Hindlimb muscle (tissue), 1 donor: Measurements from ENCODE around the gene PLIN4. TPM values are rescaled to one million over a fixed set of nuclear protein-coding genes. Genes with fewer than 3 reads are reported as not detected.
"Not testable (repeated sequence)": the region's sequence is repeated elsewhere in the genome, so short reads cannot be mapped to it uniquely, and the experiment has no call there.

Experiments used
- DNase-seq: peaks from one replicate; pipeline ENCODE4 v3.0.0-alpha.2; 2013
- polyA plus RNA-seq: library from polyadenylated mRNA; unstranded; fragments of 120-200 nt; gene quantifications from one replicate; pipeline ENCODE4 v1.2.1, GENCODE V29; 2013; ENCODE audit not compliant: insufficient read length

The PLIN4 gene
- polyA plus RNA-seq: 8.8 TPM

- peak; percentile 48 for DNase-seq
Measured at GRCh38 chr19:4518345-4519171, at the start of gene PLIN4. Gene PLIN4 (minus strand): TSS chr19:4518486. CDS start chr19:4518272, 214 bp downstream.

DNA sequence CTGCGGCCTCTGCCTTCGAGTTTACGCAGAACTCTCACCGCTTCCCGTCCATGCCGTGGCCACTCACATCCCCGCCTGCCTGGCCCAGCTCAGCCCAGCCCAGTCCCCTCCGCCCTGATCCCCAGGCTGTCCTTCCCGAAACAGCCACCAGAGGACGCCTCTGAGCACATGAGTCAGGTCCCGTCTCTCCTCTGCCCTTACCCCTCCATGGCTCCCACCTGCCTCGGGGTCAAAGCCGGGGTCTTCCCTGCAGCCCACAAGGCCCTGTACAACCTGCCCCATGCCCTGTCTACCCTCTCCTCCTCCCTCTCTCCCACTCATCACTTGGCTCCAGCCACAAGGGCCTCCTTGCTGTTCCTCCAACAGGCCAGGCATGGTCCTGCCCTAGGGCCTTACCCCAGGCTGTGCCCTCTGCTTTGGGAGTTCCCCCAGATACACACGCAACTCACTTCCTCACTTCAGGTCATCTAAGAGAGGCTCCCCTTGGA lies 49.3 kb upstream of the PLIN4 start:
- peak; percentile 51 for DNase-seq

- no peak for DNase-seq
Measured at GRCh38 chr19:4566402-4567051, 48.2 kb upstream of the PLIN4 start.

- not testable (repeated sequence) for DNase-seq
Measured at GRCh38 chr19:4563562-4563961, 45.3 kb upstream of the PLIN4 start.

DNA sequence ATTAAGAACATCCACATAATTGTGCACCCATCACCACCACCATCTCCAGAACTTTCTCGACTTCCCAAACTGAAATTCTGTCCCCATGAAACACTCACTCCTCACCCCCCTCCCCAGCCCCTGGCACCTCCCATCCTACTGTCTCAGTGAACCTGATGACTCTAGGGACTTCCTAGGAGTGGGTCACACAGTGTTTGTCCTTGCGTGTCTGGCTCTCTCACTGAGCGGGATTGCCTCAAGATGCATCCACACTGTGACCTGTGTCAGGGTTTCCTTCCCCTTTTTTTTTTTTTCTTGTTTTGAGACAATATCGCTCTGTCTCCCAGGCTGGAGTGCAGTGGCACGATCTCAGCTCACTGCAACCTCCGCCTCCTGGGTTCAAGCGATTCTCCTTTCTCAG lies 43.8 kb upstream of the PLIN4 start:
- not testable (repeated sequence) for DNase-seq

DNA sequence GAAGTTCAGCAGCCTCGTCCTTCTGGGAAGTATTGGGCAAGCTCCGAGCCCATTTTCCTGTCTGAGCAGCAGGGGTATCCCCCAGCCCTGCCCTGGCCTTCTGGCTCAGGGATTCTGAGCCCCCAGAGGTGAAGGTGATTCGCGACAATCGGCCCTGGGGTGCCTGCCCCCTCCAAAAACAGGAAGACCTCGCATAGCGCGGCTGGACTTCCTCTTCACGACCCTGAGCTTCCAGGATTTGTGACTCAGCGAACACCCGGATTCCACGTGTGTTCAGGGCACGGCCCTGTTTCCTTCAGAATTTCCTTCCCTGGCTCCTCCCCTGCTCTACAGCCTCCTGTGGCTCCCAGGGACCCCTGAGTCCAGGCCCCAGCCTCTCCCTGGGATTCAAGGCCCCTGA lies 41.3 kb upstream of the PLIN4 start, which contains the start of gene SEMA6B:
Gene SEMA6B, minus strand, starts transcription at position 116 of the 400 bp plus-strand sequence. CDS start 1,227 bp downstream, outside the sequence.
- no peak for DNase-seq

- no peak for DNase-seq
Measured at GRCh38 chr19:4557971-4558941, 40.0 kb upstream of the PLIN4 start.

- no peak for DNase-seq
Measured at GRCh38 chr19:4557144-4557970, 39.1 kb upstream of the PLIN4 start.

- no peak for DNase-seq
Measured at GRCh38 chr19:4556597-4557127, 38.4 kb upstream of the PLIN4 start.

DNA sequence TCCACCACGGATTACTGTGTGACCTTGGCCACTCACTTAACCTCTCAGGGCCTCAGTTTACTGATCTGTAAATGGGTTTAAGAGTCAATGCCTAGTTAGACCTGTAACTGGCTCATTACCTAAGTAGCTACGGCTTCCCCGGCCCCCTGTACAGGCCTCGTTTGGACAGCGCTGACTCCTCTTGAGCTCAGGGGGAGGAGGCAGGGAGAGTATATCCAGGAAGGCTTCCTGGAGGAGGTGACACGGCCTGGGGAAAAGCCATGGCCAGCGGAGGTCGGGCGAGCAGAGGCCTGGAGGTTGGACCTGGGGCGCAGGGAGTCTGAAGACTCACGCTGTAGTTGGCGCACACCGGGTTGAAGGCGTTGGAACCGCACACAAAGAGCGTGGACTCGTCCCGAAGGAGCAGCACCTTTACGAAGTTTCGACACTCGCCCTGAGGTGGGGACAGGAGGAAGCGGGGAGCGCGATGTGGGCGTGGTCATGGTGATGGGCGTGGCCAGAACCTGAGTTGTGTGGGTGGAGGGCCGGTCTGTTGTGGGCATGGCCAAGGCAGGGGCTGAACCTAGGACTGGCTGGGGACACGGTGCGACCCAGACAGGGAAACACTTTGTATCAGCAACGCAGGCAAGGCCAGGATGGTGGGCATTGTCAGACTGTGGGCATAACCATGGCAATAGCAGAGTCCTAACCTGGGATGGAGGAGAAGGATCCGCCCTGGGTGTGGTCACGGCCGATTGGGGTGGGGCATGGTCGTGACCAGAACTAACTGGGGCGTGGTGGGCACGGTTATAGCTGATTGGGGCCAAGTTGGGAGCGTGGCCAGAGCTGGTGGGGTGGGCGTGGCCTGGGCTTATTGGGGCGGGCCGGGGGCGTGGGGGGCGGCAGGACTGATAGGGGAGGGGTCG lies 37.6 kb upstream of the PLIN4 start:
- no peak for DNase-seq

DNA sequence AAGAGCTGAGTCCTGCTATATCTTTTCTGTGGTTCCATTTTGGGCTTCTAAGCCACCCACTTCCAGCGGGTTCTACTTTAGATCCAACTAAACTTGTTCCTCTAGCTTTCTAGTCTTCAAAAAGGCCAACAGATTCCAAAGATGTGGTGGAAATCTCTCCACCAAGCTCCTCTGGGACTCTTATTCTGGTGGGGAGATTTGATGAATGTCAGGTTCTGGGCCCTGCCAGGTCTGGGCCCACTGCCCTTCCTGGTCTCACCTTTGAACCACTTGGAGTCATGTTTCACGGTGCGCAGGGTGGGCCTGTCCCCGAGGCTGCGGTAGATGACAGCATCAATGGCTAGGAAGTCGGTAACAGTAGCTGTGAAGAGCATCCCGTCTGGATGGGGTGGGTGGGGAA lies 36.4 kb upstream of the PLIN4 start:
- DNase-seq: no peak

GRCh38 chr19:4553775-4554174 lies 35.5 kb upstream of the PLIN4 start:
- DNase-seq: no peak

DNA sequence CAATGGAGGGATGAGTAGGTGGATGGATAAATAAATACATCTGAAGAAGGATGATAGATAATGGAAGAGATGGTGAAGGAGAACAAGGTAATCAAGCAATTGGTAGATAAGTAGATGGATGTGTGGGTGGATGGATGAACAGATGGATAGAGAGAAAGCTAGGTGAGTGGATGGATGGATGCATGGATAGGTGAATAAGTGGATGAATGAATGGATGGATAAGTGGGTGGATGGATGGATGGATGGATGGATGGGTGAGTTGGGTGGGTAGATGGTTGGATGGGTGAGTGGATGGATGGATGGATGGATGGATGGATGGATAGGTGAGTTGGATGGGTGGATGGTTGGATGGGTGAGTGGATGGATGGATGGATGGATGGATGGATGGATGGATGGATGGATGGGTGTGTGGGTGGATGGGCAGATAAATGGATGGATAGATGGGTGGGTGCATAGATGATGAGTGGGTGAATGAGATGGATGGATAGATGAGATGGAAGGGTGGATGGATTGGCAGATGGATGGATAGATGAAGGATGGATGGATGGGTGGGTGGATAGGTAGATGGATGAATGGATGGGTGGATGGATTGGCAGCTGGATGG lies 34.9 kb upstream of the PLIN4 start:
- no peak for DNase-seq

DNA sequence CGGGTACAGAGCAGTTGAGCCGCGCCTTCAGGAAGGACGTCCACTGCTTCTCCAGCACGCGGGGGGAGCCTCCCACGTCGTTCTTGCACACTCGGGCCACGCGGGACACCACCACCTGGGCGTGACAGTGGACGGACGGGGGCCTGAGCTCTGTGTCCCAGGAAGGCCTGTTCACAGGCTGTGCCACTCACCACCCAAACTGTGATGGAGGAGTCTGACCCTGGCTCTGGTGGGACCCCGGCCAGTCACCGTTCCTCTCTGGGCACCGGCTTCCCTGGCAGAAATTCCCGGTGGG lies 34.2 kb upstream of the PLIN4 start:
- no peak for DNase-seq

- DNase-seq: no peak
Measured at GRCh38 chr19:4550479-4551050, 32.3 kb upstream of the PLIN4 start.

GRCh38 chr19:4550018-4550417 lies 31.7 kb upstream of the PLIN4 start:
- DNase-seq: no peak

- DNase-seq: no peak
Measured at GRCh38 chr19:4548238-4548584, 29.9 kb upstream of the PLIN4 start.

DNA sequence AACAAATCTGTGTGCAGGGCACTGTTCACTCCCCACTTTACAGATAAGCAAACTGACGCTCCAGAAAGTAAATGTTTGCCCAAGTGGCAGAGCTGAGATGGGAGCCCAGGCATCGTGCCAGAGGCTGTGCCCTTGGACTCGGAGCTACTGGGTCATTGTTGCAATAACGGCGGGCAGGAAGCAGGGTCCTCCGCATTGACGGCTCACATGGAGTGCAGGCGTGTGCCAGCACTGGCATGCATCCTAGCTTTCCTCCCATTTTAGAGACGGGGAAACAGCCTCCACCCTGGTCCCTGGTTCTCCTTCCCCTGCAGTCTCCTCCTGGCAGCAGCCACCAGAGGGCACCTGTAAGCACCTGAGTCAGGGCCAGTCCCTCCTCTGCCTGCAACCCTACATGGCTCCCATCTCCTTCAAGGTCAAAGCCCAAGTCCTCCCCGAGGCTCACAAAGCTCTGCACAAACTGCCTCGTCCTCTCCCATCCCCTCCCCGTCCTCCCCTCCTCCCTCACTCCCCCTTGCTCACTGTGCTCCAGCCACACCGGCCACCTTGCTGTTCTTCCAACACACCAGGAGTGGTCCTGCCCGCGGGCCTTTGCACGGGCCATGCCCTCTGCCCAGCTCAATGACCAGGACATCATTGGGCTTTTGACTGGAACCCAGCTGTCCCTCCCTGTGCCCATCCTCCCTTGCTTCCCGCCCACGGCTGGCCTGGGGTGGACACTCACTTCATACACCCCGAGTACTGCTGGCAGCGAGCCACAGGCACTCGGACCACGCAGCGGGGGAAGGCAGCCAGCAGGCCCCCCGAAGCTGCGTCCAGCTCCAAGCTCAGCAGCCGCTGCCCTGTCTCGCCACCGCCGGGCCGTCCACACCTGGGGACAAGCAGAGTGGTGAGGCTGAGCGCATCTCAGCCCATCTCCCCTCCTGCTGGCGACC lies 29.3 kb upstream of the PLIN4 start:
- DNase-seq: no peak
